Type B pancreatic cell (in vitro differentiated cells): ENCODE results near the gene SPEG. TPM values are rescaled to one million over a fixed set of nuclear protein-coding genes. Genes with fewer than 3 reads are reported as not detected.

Source experiments
- DNase-seq: peaks from one replicate; pipeline ENCODE4 v3.0.0; 2021; ENCODE audit warnings: mixed read lengths; ENCODE audit not compliant: unreplicated experiment; ENCODE audit errors: extremely low spot score
- H3K27ac Mint-ChIP-seq: 2 replicates; pipeline ENCODE4 v1.8.0; 2021; ENCODE audit warnings: mild to moderate bottlenecking, mixed read lengths
- H3K27me3 Mint-ChIP-seq: 2 replicates; pipeline ENCODE4 v1.8.0; 2021; ENCODE audit warnings: mixed read lengths
- H3K36me3 Mint-ChIP-seq: 2 replicates; pipeline ENCODE4 v1.8.0; 2021; ENCODE audit warnings: mixed read lengths
- H3K4me1 Mint-ChIP-seq: one replicate; pipeline ENCODE4 v1.8.0; 2021; ENCODE audit warnings: mixed read lengths; ENCODE audit not compliant: unreplicated experiment
- H3K4me3 Mint-ChIP-seq: 2 replicates; pipeline ENCODE4 v1.8.0; 2021; ENCODE audit warnings: mild to moderate bottlenecking, mixed read lengths
- H3K9me3 Mint-ChIP-seq: 2 replicates; pipeline ENCODE4 v1.8.0; 2021; ENCODE audit warnings: mixed read lengths
- total RNA-seq: library from RNA; stranded (reverse); gene quantifications from 2 replicates; pipeline ENCODE4 v1.2.1, GENCODE V29; 2021; ENCODE audit warnings: low replicate concordance
- TF ChIP-seq, protein P1 (sequence below): fragments of 200-600 bp; sonication (generic); conservative IDR thresholded peaks from 2 replicates; pipeline ENCODE4 v1.5.0; 2021; ENCODE audit warnings: antibody characterized with exemption, mild to moderate bottlenecking

Gene SPEG
- total RNA-seq, 1 donor from 2014 or later = 49.4 TPM

- TF ChIP-seq, protein P1, sequence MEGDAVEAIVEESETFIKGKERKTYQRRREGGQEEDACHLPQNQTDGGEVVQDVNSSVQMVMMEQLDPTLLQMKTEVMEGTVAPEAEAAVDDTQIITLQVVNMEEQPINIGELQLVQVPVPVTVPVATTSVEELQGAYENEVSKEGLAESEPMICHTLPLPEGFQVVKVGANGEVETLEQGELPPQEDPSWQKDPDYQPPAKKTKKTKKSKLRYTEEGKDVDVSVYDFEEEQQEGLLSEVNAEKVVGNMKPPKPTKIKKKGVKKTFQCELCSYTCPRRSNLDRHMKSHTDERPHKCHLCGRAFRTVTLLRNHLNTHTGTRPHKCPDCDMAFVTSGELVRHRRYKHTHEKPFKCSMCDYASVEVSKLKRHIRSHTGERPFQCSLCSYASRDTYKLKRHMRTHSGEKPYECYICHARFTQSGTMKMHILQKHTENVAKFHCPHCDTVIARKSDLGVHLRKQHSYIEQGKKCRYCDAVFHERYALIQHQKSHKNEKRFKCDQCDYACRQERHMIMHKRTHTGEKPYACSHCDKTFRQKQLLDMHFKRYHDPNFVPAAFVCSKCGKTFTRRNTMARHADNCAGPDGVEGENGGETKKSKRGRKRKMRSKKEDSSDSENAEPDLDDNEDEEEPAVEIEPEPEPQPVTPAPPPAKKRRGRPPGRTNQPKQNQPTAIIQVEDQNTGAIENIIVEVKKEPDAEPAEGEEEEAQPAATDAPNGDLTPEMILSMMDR = no peak
- no peak for DNase-seq
- no peak overlapping the region for H3K27ac Mint-ChIP-seq
- peaks cover 8% of the 10 kb centered on the region for H3K4me1 Mint-ChIP-seq
- peaks cover 3% of the 10 kb centered on the region for H3K36me3 Mint-ChIP-seq
- no peaks in the 10 kb centered on the region for H3K27me3 Mint-ChIP-seq
- no peaks in the 10 kb centered on the region for H3K9me3 Mint-ChIP-seq
- H3K4me3 Mint-ChIP-seq = peak overlapping the region; percentile 41
These were observed 103.9 kb downstream of the SPEG start for GRCh38 chr2:219538504-219538951.

DNA sequence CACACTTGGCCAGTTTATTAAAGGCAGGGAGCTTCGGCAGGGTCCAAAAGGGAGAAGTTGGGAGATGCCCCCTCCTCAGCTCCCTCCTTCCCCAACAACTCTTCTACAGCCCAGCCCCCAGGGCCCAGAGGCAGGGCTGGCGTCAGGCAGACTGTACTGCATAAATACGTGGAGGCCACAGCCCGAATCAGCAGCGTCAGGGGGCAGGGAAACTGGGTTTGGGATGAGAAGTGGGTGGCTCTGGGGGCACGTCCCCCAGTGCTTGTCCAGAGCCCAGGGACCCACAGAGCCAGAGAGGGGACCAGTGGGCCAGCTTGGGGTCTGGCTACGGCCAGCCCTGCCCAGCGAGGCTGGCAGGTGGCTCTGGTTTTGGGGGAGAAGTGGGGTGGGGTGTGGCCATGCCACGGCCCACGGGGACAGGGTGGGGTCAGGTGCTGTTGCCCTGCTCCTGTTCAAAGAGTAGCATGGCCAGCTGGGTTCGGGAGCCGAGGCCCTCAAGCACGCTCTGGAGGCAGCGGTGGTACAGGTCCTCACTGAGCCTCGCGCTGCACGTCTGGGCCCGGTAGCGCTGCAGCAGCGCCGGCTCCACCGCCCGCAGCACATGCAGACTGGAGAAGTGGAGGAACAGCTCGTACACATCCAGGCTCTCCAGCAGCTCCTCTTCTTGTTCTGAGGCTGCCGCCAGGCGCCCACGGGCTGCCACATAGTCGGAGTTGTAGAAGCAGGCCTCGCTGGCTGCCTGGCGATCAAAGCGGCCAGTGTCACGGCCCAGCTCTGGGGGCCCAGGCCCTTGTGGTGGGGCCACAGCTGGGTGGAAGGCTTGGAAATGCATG is 104.5 kb downstream of the SPEG start:
- Mint-ChIP-seq H3K27ac (no peak overlapping the region), H3K4me1 (peaks cover 9% of the 10 kb centered on the region), H3K27me3 (no peaks in the 10 kb centered on the region), H3K4me3 (no peak overlapping the region), H3K36me3 (peaks cover 3% of the 10 kb centered on the region), H3K9me3 (no peaks in the 10 kb centered on the region)
- no peak for DNase-seq
- TF ChIP-seq, protein P1 = no peak

DNA sequence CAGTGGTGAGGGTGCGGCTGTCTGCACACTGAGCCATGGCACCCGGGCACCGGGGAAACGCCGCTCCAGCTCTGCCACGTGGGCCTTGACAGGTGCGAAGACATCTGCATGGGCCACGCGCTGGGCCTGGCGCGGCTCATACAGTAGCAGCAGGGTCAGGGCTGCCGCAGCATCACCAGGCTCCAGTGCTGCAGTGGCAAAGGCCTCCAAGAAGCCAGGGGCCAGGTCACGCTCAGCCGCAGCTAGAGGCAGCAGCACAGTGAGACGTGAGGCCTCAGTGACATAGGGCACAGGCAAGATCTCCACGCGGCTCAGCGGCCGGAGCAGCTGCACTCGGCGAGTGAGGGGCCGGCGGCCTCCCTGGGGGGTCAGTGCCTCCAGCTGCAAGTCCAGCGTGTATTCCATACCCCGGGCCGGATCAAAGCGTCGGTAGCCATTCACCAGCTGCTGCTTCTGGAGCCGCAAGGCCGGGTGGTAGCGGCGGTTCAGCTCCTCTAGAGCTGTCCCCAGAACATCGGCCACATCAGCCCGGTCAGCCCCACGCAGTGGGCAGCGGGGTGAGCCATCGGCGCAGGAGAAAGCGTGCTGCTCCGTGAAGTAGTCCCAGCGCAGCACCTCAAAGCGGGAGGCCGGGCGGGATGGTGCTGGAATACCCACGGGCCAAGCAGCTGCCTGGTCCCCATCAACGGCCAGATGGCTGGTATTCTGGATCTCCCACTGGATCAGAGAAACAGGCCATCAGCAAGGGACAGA is 105.5 kb downstream of the SPEG start:
- no peak for DNase-seq
- Mint-ChIP-seq H3K9me3 (no peaks in the 10 kb centered on the region), H3K27me3 (no peaks in the 10 kb centered on the region), H3K36me3 (peaks cover 3% of the 10 kb centered on the region), H3K4me1 (peaks cover 18% of the 10 kb centered on the region), H3K27ac (no peak overlapping the region), H3K4me3 (no peak overlapping the region)
- TF ChIP-seq, protein P1 = no peak

DNA sequence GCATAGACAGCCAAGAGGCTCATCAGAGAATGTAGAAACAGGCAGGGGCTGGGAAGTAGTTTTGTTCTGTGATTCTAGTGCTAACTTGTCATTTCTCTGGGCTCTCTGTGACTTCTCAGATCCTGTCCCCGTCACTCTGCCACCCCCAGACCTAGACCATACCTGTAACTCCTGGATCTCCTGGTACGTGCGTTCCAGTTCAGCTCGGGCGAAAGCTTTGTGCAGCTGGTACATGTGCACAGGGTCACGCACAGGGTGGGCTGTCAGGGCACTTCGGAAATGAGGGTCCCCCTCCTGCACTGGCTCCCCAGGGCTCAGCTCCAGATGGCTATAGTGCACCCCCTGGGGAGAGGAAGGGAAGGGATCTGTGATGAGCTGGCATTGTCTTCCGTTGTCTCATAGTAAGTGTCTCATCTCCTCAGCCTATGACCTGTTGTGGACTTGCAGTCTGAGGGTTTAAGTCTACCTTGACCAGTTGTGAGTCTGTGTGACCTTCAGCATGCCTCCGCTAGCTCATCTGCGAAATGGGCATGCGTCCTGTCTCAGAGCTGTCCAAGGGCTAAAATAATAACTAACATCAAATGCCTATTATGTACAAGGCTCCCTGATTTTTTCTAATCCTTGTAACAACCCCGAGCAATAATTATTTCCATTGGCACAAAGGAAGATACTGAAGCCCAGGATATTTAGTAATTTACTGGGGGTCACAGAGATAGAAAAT is 106.3 kb downstream of the SPEG start:
- peaks cover 18% of the 10 kb centered on the region for H3K4me1 Mint-ChIP-seq
- peaks cover 3% of the 10 kb centered on the region for H3K36me3 Mint-ChIP-seq
- DNase-seq = no peak
- peak overlapping the region; percentile 88 for H3K4me3 Mint-ChIP-seq
- H3K9me3 Mint-ChIP-seq = no peaks in the 10 kb centered on the region
- TF ChIP-seq, protein P1 = no peak
- H3K27ac Mint-ChIP-seq = no peak overlapping the region
- H3K27me3 Mint-ChIP-seq = peaks cover under 1% of the 10 kb centered on the region

DNA sequence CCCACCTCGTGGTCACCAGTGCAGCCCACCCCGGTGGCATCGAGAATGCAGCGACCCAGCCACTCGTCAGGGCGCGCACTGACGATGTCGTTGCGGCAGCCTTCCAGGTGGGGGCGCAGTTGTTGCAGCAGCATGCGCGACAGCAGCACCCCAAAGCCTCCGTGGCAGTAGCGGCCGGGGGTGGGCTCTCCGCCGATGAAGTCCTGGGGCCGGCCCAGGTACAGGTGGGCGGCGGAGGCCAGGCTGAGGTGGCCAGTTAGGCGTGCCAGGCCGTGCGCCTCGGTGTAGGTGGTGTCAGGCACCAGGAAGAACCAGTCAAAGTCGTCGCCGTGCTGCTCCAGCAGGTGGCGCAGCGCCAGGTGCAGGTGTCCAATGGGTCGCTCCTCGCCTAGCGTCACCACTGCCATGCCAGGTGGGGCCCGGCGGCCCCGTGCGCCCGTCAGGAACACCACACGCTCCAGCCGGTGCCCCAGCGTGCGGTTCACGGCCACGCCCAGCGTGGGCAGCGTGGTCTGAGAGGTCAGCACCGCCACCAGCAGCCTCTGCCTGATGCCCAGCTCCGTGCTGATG is 107.1 kb downstream of the SPEG start:
- Mint-ChIP-seq H3K9me3 (no peaks in the 10 kb centered on the region), H3K27me3 (peaks cover 5% of the 10 kb centered on the region), H3K36me3 (peaks cover 3% of the 10 kb centered on the region), H3K4me3 (peak overlapping the region; percentile 88), H3K4me1 (peaks cover 18% of the 10 kb centered on the region), H3K27ac (peak overlapping the region; percentile 87)
- DNase-seq = peak; percentile 90
- TF ChIP-seq, protein P1 = peak; percentile 100
